Measurements from ENCODE around the gene ZNF691.

ZNF691 gene

DNA sequence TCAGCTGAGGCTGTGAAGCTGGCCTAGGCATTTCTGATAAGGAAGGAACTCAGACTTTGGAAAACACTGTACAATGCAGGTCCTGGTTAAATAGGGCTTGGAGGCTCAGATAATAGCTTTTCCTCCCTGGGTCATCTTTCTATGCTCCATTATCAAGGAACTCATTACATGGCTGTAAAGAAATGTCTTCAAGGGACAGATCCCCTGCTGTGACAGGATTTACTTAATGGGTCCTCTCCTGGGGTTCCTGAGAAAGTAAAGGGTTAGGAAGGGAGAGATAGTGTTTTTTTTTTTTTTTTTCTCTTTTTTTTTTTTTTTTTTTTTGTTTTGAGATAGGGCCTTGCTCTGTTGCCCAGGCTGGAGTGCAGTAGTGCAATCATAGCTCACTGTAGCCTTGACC lies 15.1 kb upstream of the ZNF691 start:
- Histone ChIP-seq H3K9ac (ENCODE audit: low read depth in 1 of 2, low read length in 2 of 2) (no peak overlapping the region), H3K27me3 (ENCODE audit: control insufficient read depth in 1 of 2, insufficient read depth in 2 of 2, low read length in 2 of 2) (no peaks in the 10 kb centered on the region), H3K36me3 (ENCODE audit: control insufficient read depth in 1 of 2, insufficient read depth in 2 of 2, low read length in 2 of 2) (peaks cover 4 to 16% of the 10 kb centered on the region in 2 donors), H3K9me3 (ENCODE audit: control insufficient read depth in 1 of 2, low read length in 2 of 2) (no peaks in the 10 kb centered on the region), H3K4me1 (ENCODE audit: control insufficient read depth in 1 of 2, insufficient read depth in 2 of 2, low read length in 2 of 2) (no peaks in the 10 kb centered on the region), H3K4me3 (ENCODE audit: low read depth in 1 of 2, low read length in 2 of 2) (no peak overlapping the region), H3K27ac (ENCODE audit: low read depth, low read length) (no peak overlapping the region)

DNA sequence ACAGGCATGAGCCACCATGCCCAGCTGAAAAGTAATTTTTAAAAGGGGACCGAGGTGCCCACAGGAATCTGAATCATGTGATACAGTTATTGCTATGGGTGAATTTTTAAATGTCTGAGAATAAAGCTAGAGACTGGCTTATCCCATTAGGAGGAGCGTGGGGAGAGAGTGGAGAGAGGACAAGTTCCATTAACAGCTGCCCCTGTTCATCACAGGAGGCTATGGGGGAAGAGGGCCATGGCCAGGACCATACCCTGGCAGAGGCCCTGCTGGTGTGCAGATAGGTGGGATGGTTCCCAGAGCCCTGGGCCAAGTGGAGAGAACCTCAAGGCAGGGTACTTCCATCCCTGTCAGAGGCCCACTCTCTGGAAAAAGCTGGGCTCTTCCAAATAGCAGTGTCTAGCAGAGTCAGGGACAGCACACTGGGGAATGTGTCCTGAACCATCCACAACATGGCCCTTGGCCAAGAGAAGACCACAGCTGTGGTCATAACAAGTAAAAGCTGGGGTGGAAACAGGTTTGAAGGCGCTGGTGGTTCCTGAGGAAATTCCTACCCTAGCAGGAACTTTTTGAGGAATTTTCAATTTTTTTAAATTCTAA lies 13.7 kb upstream of the ZNF691 start:
- peaks cover 4 to 18% of the 10 kb centered on the region in 2 donors for H3K36me3 ChIP-seq (ENCODE audit: control insufficient read depth in 1 of 2, insufficient read depth in 2 of 2, low read length in 2 of 2)
- no peaks in the 10 kb centered on the region for H3K27me3 ChIP-seq (ENCODE audit: control insufficient read depth in 1 of 2, insufficient read depth in 2 of 2, low read length in 2 of 2)
- no peaks in the 10 kb centered on the region for H3K4me1 ChIP-seq (ENCODE audit: control insufficient read depth in 1 of 2, insufficient read depth in 2 of 2, low read length in 2 of 2)
- no peak overlapping the region for H3K9ac ChIP-seq (ENCODE audit: low read depth in 1 of 2, low read length in 2 of 2)
- H3K9me3 ChIP-seq (ENCODE audit: control insufficient read depth in 1 of 2, low read length in 2 of 2): no peaks in the 10 kb centered on the region
- no peak overlapping the region for H3K4me3 ChIP-seq (ENCODE audit: low read depth in 1 of 2, low read length in 2 of 2)
- H3K27ac ChIP-seq (ENCODE audit: low read depth, low read length): no peak overlapping the region

DNA sequence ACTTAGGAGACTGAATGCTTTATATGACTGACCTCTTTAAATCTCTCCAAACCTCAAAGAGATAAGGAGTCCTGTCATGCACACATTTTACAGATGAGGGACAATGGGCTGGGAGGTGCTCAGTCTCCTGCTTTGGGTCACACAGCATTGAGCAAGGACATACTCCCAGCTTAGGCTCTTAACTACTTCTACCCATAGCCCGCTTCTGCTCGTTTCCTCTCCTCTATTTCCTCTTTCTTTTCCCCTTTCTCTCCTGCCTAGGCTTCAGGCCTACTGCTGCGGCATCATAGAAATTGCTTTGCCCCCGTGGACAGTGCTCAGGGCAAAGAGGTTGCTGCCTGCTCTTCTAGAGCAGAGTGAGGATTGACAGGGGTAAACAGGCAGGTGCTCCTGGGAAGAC lies 12.4 kb upstream of the ZNF691 start:
- Histone ChIP-seq H3K27me3 (ENCODE audit: control insufficient read depth in 1 of 2, insufficient read depth in 2 of 2, low read length in 2 of 2) (no peaks in the 10 kb centered on the region), H3K4me3 (ENCODE audit: low read depth in 1 of 2, low read length in 2 of 2) (no peak overlapping the region), H3K4me1 (ENCODE audit: control insufficient read depth in 1 of 2, insufficient read depth in 2 of 2, low read length in 2 of 2) (no peaks in the 10 kb centered on the region), H3K27ac (ENCODE audit: low read depth, low read length) (no peak overlapping the region), H3K36me3 (ENCODE audit: control insufficient read depth in 1 of 2, insufficient read depth in 2 of 2, low read length in 2 of 2) (peaks cover 4 to 18% of the 10 kb centered on the region in 2 donors), H3K9me3 (ENCODE audit: control insufficient read depth in 1 of 2, low read length in 2 of 2) (no peaks in the 10 kb centered on the region), H3K9ac (ENCODE audit: low read depth in 1 of 2, low read length in 2 of 2) (no peak overlapping the region)

DNA sequence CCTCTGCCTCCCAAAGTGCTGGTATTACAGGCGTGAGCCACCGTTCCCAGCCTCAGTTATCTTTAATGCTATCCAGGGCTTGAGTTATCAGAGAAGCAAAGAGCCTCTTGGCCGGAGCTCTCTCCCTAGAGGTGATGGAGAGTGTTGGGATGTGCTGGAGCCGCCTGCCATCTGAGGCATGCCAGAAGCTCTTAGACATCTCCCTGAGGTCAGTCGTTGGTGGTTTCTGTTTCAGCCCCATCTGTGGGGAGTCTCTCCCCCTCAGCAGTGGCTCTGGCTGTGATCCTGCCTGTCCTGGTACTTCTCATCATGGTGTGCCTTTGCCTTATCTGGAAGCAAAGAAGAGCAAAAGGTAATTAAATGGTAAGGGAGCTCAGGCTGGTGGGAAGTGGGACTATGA lies 11.6 kb upstream of the ZNF691 start:
- no peaks in the 10 kb centered on the region for H3K9me3 ChIP-seq (ENCODE audit: control insufficient read depth in 1 of 2, low read length in 2 of 2)
- H3K4me1 ChIP-seq (ENCODE audit: control insufficient read depth in 1 of 2, insufficient read depth in 2 of 2, low read length in 2 of 2): no peaks in the 10 kb centered on the region
- H3K4me3 ChIP-seq (ENCODE audit: low read depth in 1 of 2, low read length in 2 of 2): no peak overlapping the region
- no peaks in the 10 kb centered on the region for H3K27me3 ChIP-seq (ENCODE audit: control insufficient read depth in 1 of 2, insufficient read depth in 2 of 2, low read length in 2 of 2)
- H3K27ac ChIP-seq (ENCODE audit: low read depth, low read length): no peak overlapping the region
- no peak overlapping the region for H3K9ac ChIP-seq (ENCODE audit: low read depth in 1 of 2, low read length in 2 of 2)
- peaks cover 4 to 18% of the 10 kb centered on the region in 2 donors for H3K36me3 ChIP-seq (ENCODE audit: control insufficient read depth in 1 of 2, insufficient read depth in 2 of 2, low read length in 2 of 2)

DNA sequence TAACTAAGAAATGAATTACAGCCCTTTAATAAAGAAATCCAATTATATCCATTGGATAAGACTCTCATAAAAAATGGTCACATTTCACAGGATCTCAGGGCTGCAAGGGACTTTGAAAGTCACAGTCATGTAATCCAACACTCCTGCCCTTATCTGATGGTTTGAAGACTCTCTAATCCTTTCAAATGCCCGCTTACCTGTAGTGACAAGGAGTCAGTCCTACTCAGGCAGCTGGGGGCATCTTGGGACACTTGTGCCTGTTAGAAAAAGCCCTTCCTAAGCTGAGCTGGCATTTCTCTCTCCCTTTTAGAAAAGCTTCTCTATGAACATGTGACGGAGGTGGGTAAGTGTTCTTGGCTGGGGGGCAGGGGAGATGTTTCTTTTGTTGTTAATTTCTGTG lies 11.0 kb upstream of the ZNF691 start:
- no peaks in the 10 kb centered on the region for H3K27me3 ChIP-seq (ENCODE audit: control insufficient read depth in 1 of 2, insufficient read depth in 2 of 2, low read length in 2 of 2)

DNA sequence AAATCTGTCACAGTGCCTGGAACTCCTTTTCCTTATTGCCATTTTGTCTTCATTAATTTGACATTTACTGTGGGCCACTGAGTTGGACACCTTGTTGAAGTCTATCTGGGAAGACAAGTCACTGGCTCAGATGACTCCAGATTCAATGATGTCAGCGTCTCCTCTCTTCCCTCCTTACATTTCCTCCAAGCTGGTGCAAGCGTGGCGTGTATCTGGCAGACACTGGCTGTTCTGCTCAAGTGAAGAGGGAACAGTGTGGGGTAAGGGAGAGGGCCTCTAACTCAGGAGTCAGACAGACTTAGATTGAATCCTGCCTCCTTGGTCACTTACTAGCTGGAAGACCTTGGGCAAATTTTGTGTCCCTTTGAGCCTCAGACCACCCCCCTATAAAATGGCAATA lies 8.7 kb upstream of the ZNF691 start:
- no peak overlapping the region for H3K27ac ChIP-seq (ENCODE audit: low read depth, low read length)
- no peaks in the 10 kb centered on the region for H3K4me1 ChIP-seq (ENCODE audit: control insufficient read depth in 1 of 2, insufficient read depth in 2 of 2, low read length in 2 of 2)
- H3K27me3 ChIP-seq (ENCODE audit: control insufficient read depth in 1 of 2, insufficient read depth in 2 of 2, low read length in 2 of 2): no peaks in the 10 kb centered on the region
- H3K9me3 ChIP-seq (ENCODE audit: control insufficient read depth in 1 of 2, low read length in 2 of 2): no peaks in the 10 kb centered on the region
- no peak overlapping the region for H3K9ac ChIP-seq (ENCODE audit: low read depth in 1 of 2, low read length in 2 of 2)
- H3K36me3 ChIP-seq (ENCODE audit: control insufficient read depth in 1 of 2, insufficient read depth in 2 of 2, low read length in 2 of 2): peaks cover 4 to 5% of the 10 kb centered on the region in 2 donors
- H3K4me3 ChIP-seq (ENCODE audit: low read depth in 1 of 2, low read length in 2 of 2): no peak overlapping the region

More for the DNA sequence above, 11.0 kb upstream of the ZNF691 start:
- Histone ChIP-seq H3K36me3 (ENCODE audit: control insufficient read depth in 1 of 2, insufficient read depth in 2 of 2, low read length in 2 of 2) (peaks cover 4 to 12% of the 10 kb centered on the region in 2 donors), H3K4me1 (ENCODE audit: control insufficient read depth in 1 of 2, insufficient read depth in 2 of 2, low read length in 2 of 2) (no peaks in the 10 kb centered on the region), H3K9ac (ENCODE audit: low read depth in 1 of 2, low read length in 2 of 2) (no peak overlapping the region), H3K9me3 (ENCODE audit: control insufficient read depth in 1 of 2, low read length in 2 of 2) (no peaks in the 10 kb centered on the region), H3K4me3 (ENCODE audit: low read depth in 1 of 2, low read length in 2 of 2) (no peak overlapping the region), H3K27ac (ENCODE audit: low read depth, low read length) (no peak overlapping the region)

DNA sequence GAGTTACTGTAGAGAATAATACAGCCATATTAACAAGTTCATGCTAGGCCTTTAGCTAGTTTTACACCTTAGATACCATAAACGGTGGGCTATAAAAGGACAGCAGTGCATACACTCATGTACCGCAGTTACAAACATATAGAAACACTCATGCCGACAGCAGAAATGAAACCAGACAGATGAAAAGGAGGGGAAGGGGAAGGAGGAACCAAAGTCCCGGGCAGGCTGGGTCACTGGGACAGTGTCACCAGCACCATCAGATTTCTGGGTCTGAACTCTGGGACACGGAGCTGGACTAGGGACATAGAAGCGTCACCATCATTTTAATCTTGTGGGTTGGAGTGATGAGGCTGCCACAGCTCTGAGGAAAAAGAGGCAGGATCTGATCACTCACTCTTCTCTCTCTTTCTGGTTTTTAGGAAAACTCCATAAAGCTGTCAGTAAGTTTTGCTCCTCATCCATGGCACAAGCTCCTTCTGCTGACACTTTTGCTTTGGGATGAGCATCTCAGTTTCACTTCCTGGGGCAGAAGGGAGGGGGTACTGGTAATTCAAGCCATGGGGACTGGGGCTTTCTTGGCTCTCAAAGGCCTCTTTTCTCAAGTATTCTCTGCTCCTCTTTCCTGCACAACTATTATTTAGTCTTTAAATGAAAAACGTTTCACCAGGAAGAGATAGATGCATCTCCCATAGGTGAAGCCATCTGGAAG lies 7.8 kb upstream of the ZNF691 start:
- no peak overlapping the region for H3K27ac ChIP-seq (ENCODE audit: low read depth, low read length)
- H3K36me3 ChIP-seq (ENCODE audit: control insufficient read depth in 1 of 2, insufficient read depth in 2 of 2, low read length in 2 of 2): peaks cover 4 to 5% of the 10 kb centered on the region in 2 donors
- no peak overlapping the region for H3K4me3 ChIP-seq (ENCODE audit: low read depth in 1 of 2, low read length in 2 of 2)
- no peaks in the 10 kb centered on the region for H3K9me3 ChIP-seq (ENCODE audit: control insufficient read depth in 1 of 2, low read length in 2 of 2)
- H3K9ac ChIP-seq (ENCODE audit: low read depth in 1 of 2, low read length in 2 of 2): no peak overlapping the region
- H3K27me3 ChIP-seq (ENCODE audit: control insufficient read depth in 1 of 2, insufficient read depth in 2 of 2, low read length in 2 of 2): no peaks in the 10 kb centered on the region
- no peaks in the 10 kb centered on the region for H3K4me1 ChIP-seq (ENCODE audit: control insufficient read depth in 1 of 2, insufficient read depth in 2 of 2, low read length in 2 of 2)

DNA sequence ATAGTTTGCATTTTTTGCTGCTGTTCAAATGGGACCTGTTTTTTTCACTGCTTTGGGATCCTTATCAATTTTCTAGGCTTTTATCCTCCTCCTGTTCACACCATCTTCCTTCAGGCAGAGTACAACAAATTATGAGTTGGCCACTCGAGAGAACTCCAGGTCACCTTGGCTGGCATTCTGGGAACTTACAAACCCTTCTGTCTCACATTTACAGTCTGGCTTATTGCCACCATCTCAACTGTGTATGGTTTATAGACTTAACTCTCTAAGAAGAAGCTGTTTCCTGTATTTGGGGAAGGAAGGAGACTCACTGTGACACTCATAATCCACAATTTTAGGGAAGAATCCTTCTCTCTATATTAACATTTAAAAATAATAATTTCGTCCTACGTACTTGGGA lies 5.4 kb upstream of the ZNF691 start:
- Histone ChIP-seq H3K27me3 (ENCODE audit: control insufficient read depth in 1 of 2, insufficient read depth in 2 of 2, low read length in 2 of 2) (no peaks in the 10 kb centered on the region), H3K9ac (ENCODE audit: low read depth in 1 of 2, low read length in 2 of 2) (no peak overlapping the region), H3K9me3 (ENCODE audit: control insufficient read depth in 1 of 2, low read length in 2 of 2) (no peaks in the 10 kb centered on the region), H3K4me1 (ENCODE audit: control insufficient read depth in 1 of 2, insufficient read depth in 2 of 2, low read length in 2 of 2) (peaks cover 0 to 3% of the 10 kb centered on the region in 2 donors), H3K36me3 (ENCODE audit: control insufficient read depth in 1 of 2, insufficient read depth in 2 of 2, low read length in 2 of 2) (peaks cover 0 to 2% of the 10 kb centered on the region in 2 donors), H3K4me3 (ENCODE audit: low read depth in 1 of 2, low read length in 2 of 2) (no peak overlapping the region), H3K27ac (ENCODE audit: low read depth, low read length) (no peak overlapping the region)

DNA sequence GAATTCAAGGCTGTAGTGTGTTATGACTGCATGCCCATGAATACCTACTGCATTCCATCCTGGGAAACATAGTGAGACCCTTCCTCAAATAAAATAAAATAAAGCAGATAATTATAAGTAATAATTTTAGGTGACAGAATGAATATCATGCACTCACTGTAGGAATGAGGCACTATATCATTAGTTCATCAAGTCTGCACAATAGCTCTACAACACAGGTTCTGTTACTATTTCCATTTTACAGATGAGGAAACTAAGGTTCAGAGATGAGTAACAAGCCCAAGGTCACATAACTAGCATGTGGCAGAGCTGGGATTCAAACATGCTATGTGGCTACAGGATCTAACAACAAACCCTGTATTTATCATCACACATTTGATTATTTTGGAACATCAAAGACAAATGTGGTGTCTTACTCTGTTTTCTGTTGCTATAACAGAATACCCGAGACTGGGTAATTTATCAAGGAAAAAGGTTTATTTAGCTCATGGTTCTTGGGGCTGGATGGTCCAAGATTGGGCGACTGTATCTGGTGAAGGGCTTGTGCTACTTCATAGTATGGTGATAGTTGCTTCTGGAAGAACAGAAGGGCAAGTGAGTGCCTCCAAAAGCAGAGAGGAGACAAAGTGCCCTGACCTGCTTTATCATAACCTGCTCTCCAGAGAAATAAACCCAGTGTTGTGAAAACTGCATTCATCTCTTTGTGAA lies 4.8 kb upstream of the ZNF691 start:
- H3K27me3 ChIP-seq (ENCODE audit: control insufficient read depth in 1 of 2, insufficient read depth in 2 of 2, low read length in 2 of 2): no peaks in the 10 kb centered on the region
- H3K4me1 ChIP-seq (ENCODE audit: control insufficient read depth in 1 of 2, insufficient read depth in 2 of 2, low read length in 2 of 2): peaks cover 0 to 4% of the 10 kb centered on the region in 2 donors
- H3K36me3 ChIP-seq (ENCODE audit: control insufficient read depth in 1 of 2, insufficient read depth in 2 of 2, low read length in 2 of 2): peaks cover 0 to 2% of the 10 kb centered on the region in 2 donors
- no peak overlapping the region for H3K9ac ChIP-seq (ENCODE audit: low read depth in 1 of 2, low read length in 2 of 2)
- no peaks in the 10 kb centered on the region for H3K9me3 ChIP-seq (ENCODE audit: control insufficient read depth in 1 of 2, low read length in 2 of 2)
- H3K27ac ChIP-seq (ENCODE audit: low read depth, low read length): no peak overlapping the region
- no peak overlapping the region for H3K4me3 ChIP-seq (ENCODE audit: low read depth in 1 of 2, low read length in 2 of 2)

DNA sequence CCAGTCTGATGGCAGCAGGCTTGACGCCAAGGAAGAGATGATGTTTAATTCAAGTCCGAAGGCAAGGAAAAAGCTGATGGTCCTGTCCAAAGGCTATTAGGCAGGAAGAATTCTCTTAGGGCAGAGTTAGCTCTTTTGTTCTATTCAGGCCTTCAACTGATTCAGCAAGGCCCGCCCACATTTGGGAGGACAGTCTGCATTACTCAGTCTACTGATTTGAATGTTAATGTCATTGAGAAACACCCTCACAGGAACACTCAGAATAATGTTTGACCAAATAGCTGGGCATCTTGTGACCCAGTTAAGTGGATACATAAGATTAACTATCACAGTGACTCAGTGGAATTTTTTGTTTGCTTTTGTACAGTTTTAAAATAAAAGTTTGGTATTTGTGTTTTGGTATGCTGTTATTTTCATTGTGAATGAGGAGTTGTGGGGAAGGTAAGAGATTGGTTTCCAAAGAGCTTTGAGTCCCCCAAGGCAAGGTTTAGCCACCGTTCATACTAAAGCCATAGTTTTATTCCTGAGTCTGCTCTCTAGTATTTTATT lies 1.7 kb upstream of the ZNF691 start:
- Histone ChIP-seq H3K9ac (ENCODE audit: low read depth in 1 of 2, low read length in 2 of 2) (no peak overlapping the region), H3K4me1 (ENCODE audit: control insufficient read depth in 1 of 2, insufficient read depth in 2 of 2, low read length in 2 of 2) (peaks cover 7 to 15% of the 10 kb centered on the region in 2 donors), H3K27me3 (ENCODE audit: control insufficient read depth in 1 of 2, insufficient read depth in 2 of 2, low read length in 2 of 2) (no peaks in the 10 kb centered on the region), H3K36me3 (ENCODE audit: control insufficient read depth in 1 of 2, insufficient read depth in 2 of 2, low read length in 2 of 2) (peaks cover 0 to 3% of the 10 kb centered on the region in 2 donors), H3K4me3 (ENCODE audit: low read depth in 1 of 2, low read length in 2 of 2) (no peak overlapping the region), H3K9me3 (ENCODE audit: control insufficient read depth in 1 of 2, low read length in 2 of 2) (no peaks in the 10 kb centered on the region), H3K27ac (ENCODE audit: low read depth, low read length) (no peak overlapping the region)

All from duodenal mucosa (tissue), 2 donors.